HEK293 (cell line): Measurements from ENCODE around the gene PRSS1.

Experiments used
- CTCF ChIP-seq: fragments of 450-650 bp; formaldehyde crosslinking; IDR thresholded peaks from 2 replicates; pipeline ENCODE4 v1.5.1; 2016; ENCODE audit warnings: missing biosample characterization, missing genetic modification characterization
- FEZF1 ChIP-seq: fragments of 450-650 bp; formaldehyde crosslinking; IDR thresholded peaks from 2 replicates; pipeline ENCODE4 v1.5.1; 2016; ENCODE audit warnings: missing biosample characterization, missing genetic modification characterization
- PRDM10 ChIP-seq: fragments of 450-650 bp; formaldehyde crosslinking; IDR thresholded peaks from 2 replicates; pipeline ENCODE4 v1.5.1; 2016; ENCODE audit warnings: missing biosample characterization, missing genetic modification characterization
- PRDM2 ChIP-seq: fragments of 450-650 bp; formaldehyde crosslinking; IDR thresholded peaks from 2 replicates; pipeline ENCODE4 v1.5.1; 2016; ENCODE audit warnings: missing biosample characterization, missing genetic modification characterization, borderline replicate concordance
- ZBTB6 ChIP-seq: fragments of 450-650 bp; formaldehyde crosslinking; IDR thresholded peaks from 2 replicates; pipeline ENCODE4 v1.5.1; 2017; ENCODE audit warnings: missing biosample characterization, missing genetic modification characterization
- ZNF501 ChIP-seq: fragments of 450-650 bp; formaldehyde crosslinking; IDR thresholded peaks from 2 replicates; pipeline ENCODE4 v1.5.1; 2016; ENCODE audit warnings: missing biosample characterization, missing genetic modification characterization
- ZSCAN18 ChIP-seq: fragments of 450-650 bp; formaldehyde crosslinking; IDR thresholded peaks from 2 replicates; pipeline ENCODE4 v1.5.1; 2016; ENCODE audit warnings: missing biosample characterization, missing genetic modification characterization

GRCh38 chr7:142712617-142712957 is 36.7 kb upstream of the PRSS1 start:
- TF ChIP-seq ZBTB6, result no peak
- TF ChIP-seq FEZF1, result no peak
- TF ChIP-seq PRDM2, result no peak
- TF ChIP-seq ZSCAN18 (tag by site-specific recombination), result no peak
- no peak for TF ChIP-seq CTCF (tag by site-specific recombination)
- no peak for TF ChIP-seq ZNF501 (tag by site-specific recombination)
- TF ChIP-seq PRDM10 (tag by site-specific recombination), result no peak
